Head of caudate nucleus (tissue), 42 donors: ENCODE measurements around the gene NUP160.
"Not testable (repeated sequence)": the region's sequence is repeated elsewhere in the genome, so short reads cannot be mapped to it uniquely, and the experiment has no call there.

Experiments used
- DNase-seq, 42 donors: peaks; one replicate each; pipeline versions ENCODE4 v3.0.0 to v3.0.0-alpha.2; 2020 to 2021; ENCODE audit warnings: mixed read lengths in 7 of 42
- intact Hi-C: fragments of 100-400 bp; cut with DNase I; formaldehyde crosslinking; loops from one replicate; pipeline ENCODE4 v1.15.0; 2022

Gene NUP160, protein sequence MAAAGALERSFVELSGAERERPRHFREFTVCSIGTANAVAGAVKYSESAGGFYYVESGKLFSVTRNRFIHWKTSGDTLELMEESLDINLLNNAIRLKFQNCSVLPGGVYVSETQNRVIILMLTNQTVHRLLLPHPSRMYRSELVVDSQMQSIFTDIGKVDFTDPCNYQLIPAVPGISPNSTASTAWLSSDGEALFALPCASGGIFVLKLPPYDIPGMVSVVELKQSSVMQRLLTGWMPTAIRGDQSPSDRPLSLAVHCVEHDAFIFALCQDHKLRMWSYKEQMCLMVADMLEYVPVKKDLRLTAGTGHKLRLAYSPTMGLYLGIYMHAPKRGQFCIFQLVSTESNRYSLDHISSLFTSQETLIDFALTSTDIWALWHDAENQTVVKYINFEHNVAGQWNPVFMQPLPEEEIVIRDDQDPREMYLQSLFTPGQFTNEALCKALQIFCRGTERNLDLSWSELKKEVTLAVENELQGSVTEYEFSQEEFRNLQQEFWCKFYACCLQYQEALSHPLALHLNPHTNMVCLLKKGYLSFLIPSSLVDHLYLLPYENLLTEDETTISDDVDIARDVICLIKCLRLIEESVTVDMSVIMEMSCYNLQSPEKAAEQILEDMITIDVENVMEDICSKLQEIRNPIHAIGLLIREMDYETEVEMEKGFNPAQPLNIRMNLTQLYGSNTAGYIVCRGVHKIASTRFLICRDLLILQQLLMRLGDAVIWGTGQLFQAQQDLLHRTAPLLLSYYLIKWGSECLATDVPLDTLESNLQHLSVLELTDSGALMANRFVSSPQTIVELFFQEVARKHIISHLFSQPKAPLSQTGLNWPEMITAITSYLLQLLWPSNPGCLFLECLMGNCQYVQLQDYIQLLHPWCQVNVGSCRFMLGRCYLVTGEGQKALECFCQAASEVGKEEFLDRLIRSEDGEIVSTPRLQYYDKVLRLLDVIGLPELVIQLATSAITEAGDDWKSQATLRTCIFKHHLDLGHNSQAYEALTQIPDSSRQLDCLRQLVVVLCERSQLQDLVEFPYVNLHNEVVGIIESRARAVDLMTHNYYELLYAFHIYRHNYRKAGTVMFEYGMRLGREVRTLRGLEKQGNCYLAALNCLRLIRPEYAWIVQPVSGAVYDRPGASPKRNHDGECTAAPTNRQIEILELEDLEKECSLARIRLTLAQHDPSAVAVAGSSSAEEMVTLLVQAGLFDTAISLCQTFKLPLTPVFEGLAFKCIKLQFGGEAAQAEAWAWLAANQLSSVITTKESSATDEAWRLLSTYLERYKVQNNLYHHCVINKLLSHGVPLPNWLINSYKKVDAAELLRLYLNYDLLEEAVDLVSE (N-terminal part only)

DNA sequence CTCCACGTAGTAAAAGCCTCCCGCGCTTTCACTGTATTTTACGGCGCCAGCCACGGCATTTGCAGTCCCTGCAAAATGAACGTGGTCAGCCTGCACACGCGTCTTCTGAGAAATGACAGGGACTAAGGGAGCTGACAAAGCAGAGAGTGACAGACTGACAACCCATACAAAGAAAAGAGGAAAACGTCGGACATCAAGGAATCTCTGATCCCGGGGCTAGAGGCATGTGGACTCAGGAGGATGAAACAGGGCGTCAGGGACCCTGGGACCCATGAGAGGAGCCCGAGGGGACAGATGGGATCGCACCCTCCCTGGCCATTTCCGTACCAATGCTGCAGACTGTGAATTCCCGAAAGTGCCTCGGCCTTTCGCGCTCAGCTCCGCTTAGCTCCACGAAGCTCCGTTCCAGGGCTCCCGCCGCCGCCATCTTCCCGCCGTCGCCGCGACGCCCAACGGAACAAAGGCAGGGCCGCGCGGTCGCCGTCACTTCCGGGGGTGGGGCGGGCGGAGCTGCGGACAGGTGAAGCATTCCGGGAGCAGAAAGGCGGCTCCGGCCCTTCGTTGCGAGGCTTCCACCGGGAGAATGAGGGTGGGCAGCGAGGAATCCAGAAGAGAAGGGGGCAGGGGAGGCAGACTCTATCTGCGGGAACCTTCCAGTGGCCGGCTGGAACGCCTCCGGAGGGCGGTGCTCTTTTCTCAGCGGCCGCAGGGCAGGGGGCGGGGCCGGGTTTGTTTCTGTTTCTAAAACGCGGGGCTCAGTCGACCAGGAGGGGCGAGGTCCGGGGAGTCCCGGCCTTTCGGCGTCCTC lies at the start of gene NUP160:
Gene NUP160 (minus strand): TSS at position 459 of the 808 bp plus-strand sequence. CDS start 32 bp downstream, at position 427.
- DNase-seq, result peak; percentile 74 to 95 (median 92)
- intact Hi-C loops, result loop anchor here (5.0 to 10.0 kb wide), 3 partner anchors 81 to 257 kb away; partner anchors contain the start of genes FNBP4 and MTCH2

DNA sequence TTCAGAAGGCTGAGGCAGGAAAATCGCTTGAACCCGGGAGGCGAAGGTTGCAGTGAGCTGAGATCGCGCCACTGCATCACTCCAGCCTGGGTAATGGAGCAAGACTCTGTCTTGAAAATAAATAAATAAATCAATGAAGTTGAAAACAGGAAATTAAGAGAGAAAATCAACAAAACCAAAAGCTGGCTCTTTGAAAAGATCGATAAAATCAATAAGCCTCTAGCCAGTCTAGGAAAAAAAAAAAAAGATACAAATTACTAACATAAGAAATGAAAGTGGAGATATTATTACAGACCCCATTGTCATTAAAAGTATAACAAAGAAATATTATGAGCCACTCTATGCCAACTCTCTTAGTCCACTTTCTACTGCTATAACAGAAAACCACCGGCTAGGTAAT lies 48.0 kb upstream of the NUP160 start:
- intact Hi-C loops, result no loop called here
- DNase-seq, result no peak

DNA sequence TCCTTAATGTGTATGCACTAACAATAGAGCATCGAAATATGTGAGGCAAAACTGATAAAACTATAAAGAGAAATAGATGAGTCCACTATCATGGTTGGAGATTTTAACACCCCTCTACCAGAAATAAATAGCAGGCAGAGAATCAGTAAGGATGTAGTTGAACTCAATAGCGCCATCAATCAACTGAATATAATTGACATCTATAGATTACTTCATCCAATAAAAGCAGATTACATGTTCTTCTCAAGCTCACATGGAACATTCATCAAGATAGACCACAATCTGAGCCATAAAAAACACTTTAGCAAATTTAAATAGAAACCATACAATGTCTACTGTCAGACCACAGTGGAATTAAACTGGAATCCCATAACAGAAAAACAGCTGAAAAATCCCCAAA lies 46.9 kb upstream of the NUP160 start:
- DNase-seq, result no peak
- intact Hi-C loops, result no loop called here

DNA sequence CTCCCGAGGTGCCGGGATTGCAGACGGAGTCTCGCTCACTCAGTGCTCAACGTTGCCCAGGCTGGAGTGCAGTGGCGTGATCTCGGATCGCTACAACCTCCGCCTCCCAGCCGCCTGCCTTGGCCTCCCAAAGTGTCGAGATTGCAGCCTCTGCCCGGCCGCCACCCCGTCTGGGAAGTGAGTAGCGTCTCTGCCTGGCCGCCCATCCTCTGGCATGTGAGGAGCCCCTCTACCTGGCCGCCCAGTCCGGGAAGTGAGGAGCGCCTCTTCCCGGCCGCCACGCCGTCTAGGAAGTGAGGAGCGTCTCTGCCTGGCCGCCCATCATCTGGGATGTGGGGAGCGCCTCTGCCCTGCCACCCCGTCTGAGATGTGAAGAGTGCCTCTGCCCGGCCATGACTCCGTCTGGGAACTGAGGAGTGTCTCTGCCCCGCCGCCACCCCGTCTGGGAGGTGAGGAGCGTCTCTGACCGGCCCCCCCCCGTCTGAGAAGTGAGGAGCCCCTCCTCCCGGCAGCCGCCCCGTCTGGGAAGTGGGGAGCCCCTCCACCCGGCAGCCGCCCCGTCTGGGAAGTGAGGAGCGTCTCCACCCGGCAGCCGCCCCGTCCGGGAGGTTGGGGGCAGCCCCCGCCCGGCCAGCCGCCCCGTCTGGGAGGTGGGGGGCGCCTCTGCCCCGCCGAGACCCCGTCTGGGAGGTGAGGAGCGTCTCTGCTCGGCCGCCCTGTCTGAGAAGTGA lies 44.6 kb upstream of the NUP160 start:
- DNase-seq, intact Hi-C loops: not testable (repeated sequence)

DNA sequence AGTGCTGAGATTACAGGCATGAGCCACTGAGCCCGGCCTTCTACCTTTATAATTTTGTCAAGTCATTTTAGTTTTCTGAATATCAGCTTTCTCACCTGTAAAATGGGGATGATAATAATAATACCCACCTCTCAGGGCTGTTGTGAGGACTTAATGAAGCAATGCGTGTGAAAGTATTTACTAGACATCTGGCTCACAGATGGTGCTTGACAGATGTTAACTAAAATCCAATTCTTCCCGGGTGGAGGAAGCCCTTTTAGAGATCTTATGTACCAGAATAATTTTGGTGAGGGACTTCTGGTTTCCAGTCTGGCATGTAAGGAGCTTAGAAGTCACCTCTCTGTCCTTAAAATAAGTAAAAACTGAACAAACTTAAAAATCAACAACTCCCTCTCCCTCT lies 43.7 kb upstream of the NUP160 start:
- no peak for DNase-seq
- intact Hi-C loops, result no loop called here

DNA sequence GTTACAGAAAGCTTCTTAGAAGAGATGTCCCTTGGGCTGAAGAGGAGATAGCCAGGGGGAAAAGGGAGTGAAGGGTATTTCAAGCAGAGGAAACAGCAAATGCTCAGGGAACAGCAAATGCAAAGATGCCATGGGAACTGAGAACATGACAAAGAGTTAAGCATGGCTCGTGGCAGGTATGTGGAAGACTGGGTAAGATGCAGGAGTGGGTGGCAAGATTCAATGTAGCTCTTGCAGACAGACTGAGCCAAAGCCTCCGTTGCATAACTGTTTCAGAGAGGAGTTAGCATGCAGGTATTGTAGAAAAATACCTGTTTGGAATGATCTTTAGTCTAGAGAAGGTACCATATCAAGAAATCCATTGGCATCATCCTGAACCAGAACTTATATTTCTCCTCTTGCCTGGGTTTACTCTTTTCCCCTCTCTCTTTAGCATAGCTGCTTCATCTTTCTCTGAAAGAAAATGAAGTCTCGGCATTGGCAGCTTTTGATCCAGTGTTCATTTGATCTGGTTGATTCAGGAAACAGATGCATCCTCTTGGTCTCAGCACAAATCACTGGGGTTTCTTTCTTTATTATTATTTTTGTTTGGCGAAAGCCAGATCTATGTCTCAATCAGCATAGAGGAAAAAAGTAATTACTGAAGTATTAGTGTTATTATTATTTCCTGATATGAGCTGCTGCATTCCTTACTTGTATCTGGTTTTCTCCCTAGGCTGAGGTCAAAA lies 41.7 kb upstream of the NUP160 start:
- DNase-seq, result peak in 35 of 42 donors; percentile 6 to 88 (median 52)

DNA sequence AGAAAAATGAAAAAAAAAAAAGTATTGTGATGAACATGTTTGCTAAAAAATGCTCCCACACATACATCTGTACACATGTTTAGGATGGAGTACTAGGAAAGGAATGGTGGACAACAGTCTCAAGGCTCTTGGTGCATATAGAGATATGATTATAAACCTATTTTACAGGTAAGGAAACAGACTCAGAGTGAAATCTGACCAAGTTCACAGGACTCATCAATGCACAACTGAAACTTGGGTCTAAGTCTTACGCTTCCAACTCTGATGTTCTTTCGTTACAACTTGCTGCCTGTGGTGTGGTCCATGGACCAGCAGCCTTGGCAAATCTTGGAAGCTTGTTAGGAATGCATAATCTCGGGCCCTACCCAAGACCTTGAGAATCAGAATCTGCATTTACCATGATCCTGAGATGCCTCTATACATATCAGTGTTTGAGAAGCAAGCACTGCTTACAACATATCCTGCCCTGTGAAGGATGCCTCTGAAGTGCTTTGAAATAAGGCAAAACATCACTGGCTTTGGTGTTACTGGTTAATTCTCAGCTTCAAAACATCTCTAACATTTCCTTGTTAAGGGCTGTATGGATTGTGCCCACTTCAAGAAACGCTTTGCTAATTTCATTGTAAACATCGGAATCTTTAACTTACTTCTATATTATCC lies 39.9 kb upstream of the NUP160 start:
- intact Hi-C loops, result no loop called here
- no peak for DNase-seq

More for the DNA sequence above, 41.7 kb upstream of the NUP160 start:
- intact Hi-C loops, result no loop called here

DNA sequence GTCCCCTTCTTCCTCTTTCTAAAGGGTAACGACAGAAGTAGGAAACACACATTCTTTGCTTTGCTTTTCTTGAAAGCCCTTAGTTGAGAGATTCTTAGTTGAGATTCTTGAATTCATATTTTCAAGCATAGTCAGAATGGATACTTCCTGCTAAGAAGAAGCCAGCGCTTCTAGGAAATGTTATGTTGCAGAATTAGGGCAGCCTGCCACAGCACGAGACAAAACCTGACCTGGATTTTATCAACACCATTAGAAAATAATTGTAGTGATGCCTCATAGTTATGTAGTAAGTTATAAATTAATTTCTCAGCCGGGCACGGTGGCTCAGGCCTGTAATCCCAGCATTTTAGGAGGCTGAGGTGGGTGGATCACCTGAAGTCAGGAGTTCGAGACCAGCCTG lies 37.9 kb upstream of the NUP160 start:
- intact Hi-C loops, result no loop called here
- no peak for DNase-seq

DNA sequence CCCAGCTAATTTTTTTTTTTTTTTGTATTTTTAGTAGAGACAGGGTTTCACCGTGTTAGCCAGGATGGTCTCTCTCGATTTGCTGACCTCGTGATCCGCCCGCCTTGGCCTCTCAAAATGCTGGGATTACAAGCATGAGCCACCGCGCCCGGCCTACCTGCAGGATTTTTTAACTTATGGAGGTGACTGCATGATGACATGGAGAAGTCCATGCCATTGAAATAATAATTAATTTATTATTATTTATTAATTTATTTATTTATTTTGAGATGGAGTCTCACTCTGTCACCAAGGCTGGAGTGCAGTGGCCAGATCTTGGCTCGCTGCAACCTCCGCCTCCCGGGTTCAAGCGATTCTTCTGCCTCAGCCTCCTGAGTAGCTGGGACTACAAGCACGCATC lies 34.3 kb upstream of the NUP160 start:
- intact Hi-C loops, DNase-seq: not testable (repeated sequence)

DNA sequence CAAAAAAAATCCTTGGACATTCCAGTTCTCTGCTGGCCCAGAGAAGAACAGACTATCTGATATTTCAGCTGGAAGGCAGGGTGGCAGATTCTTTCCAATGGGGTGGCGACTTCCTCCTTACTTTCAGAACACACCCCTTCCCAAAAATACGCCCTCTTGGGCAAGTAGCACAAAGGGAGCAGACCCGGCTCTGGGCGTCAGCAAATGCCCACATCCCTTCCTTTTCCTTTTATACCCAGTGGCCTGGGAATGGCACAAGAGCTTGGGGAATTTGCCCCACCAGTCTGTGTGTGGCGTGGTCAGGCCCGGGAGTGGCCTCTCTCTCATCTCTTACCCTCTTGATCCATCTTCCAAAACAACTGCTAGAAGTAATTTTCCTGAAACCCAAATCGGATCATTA lies 33.0 kb upstream of the NUP160 start:
- DNase-seq, result peak in 1 of 42 donors; percentile 9
- intact Hi-C loops, result no loop called here

DNA sequence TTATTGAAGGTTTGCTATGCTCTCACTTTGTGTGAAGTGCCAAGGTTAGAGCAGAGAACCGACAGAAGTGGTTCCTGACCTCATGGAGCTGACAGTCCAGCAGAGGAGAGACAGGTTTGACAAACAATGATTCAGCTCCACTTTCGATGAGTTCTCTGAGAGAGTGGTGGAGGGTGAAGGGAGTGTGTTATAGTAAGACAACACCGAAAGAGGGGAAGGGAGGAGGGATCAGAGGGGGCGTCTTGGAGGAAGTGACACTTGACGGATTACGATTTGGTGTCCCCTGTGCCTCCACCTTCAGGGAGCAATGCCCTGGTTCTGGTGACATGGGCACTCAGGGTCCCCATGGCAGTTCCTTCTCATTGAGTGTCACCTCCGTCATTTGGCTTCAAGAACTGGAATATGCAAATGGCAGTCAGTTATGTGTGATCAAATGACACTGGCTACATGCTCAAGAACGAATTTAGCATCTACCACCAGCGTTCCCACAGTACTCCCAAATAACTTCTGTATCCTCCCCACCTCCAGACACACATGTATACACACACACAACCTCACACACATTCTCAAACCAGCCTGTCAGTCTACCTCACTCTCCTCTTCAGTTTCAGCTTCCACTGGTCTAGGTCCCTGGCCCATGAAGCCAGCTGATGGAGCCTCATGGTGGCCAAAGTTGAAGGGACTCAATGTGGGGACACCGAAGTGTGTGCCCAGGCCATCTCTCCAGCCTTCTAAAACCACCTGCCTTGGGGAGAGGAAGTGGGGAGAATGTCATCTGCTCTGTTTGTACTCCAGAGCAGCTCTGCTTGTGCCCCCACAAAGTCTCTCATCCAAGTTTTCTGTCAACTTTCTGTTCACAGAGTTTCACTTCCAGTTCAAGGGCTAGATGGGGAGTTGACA lies 31.4 kb upstream of the NUP160 start:
- intact Hi-C loops, result no loop called here
- DNase-seq, result no peak

DNA sequence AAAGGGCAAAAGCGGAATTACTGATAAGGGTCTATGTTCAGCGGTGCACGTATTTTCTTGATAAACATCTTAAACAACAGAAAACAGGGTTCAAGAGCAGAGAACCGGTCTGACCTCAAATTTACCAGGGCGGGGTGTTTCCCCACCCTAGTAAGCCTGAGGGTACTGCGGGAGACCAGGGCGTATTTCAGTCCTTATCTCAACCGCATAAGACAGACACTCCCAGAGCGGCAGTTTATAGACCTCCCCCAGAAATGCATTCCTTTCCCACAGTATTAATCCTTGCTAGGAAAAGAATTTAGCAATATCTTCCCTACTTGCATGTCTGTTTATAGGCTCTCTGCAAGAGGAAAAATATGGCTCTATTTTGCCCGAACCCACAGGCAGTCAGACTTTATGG lies 27.7 kb upstream of the NUP160 start:
- DNase-seq, intact Hi-C loops: not testable (repeated sequence)

DNA sequence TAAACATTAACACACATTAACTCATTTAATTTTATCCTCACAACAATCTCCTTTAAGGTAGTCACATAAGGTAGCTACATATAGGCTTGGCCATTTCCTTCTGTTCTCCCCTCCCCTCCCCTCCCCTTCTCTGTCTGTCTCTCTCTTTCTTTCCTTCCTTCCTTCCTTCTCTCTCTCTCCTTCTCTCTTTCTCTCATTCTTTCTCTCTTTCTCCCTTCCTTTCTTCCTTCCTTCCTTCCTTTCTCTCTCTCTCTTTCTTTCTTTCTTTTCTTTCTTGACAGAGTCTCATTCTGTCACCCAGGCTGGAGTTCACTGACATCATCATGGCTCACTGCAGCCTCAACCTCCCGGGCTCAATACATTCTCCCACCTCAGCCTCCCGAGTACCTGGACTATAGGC lies 22.3 kb upstream of the NUP160 start:
- no peak for DNase-seq
- intact Hi-C loops, result no loop called here

DNA sequence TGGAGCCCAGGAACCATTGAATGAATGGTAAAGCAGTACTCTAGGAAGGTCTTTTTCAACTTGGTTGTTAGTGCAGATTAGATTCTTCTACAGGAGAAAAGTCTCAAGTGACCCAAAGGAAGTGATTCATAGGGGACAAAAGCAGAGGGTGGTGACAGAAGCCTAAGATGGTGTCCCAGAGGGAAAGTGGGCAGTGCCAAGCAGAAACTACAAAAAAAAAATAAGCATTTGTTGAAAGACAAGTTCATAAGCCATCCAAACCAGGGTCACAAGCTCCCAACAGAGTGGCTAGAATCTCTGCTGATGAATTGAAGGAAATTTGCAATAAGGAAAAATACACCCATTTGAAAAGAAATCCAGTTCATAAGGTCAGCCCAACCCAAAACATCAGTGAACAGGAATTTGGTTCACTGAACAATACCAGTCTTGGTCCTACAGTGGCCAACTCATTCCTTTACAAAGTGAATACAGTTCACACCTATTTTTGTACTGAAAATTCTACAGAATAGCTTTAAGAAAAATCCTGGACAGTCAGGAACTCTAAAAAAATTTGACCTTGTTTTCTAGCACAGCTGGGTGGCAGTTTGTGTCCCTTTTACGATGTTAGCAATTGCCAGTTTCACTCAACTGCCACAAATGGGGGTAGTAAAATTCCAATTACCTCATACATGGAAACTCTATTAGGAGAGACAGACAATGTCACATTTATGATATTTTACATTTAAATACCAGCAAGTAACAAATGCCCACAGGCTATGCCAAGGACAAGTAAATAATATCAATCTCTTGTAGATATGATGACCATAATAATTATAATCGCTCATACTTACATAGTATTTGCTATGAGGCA lies 21.6 kb upstream of the NUP160 start:
- intact Hi-C loops, result no loop called here
- DNase-seq, result no peak

DNA sequence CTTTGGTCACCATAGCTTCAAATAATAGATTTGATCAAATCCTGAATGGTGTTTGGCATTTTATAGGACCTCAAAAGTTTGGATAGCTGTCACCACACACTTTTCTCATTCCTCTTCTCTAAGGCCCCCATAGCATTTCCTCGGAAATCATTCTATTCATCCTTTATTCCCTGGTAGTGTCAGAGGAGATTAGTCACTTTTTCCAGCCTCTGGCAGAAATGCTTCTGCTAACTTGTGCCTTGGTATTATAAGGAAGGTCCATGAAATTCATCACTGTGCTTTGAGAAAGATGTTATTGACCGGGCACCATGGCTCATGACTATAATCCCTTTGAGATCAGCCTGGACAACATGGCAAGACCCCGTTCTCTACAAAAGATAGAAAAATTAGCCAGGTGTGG lies 19.7 kb upstream of the NUP160 start:
- intact Hi-C loops, result no loop called here

More for the DNA sequence above, 19.7 kb upstream of the NUP160 start:
- DNase-seq, result no peak
